RWPE2 (cell line): ENCODE measurements around the gene DLG2.

Experiments
- ATAC-seq: fragments of 200-7000 bp; cut with Tn5 transposase; 3 replicates; pipeline ENCODE4 v1.9.1; 2021; ENCODE audit warnings: low read depth
- DNase-seq: peaks from one replicate; pipeline ENCODE4 v3.0.0-alpha.2; 2020; ENCODE audit warnings: low spot score
- H3K27ac ChIP-seq: fragments of 450-650 bp; 2 replicates; pipeline ENCODE4 v1.5.1; 2017; ENCODE audit warnings: mild to moderate bottlenecking; ENCODE audit not compliant: poor library complexity, severe bottlenecking
- H3K27me3 ChIP-seq: fragments of 250-450 bp; sonication (Bioruptor Pico); 2 replicates; pipeline ENCODE4 v1.5.1; 2021; ENCODE audit warnings: mild to moderate bottlenecking, moderate library complexity; ENCODE audit not compliant: insufficient read depth, poor library complexity, severe bottlenecking
- H3K36me3 ChIP-seq: fragments of 250-450 bp; sonication (Bioruptor Pico); 2 replicates; pipeline ENCODE4 v1.5.1; 2020; ENCODE audit warnings: low read depth, mild to moderate bottlenecking, moderate library complexity
- H3K4me1 ChIP-seq: fragments of 250-450 bp; sonication (Bioruptor Pico); 2 replicates; pipeline ENCODE4 v1.5.1; 2021; ENCODE audit warnings: mild to moderate bottlenecking, moderate library complexity; ENCODE audit not compliant: insufficient read depth, poor library complexity, severe bottlenecking
- H3K4me3 ChIP-seq: fragments of 250-450 bp; sonication (Bioruptor Pico); 2 replicates; pipeline ENCODE4 v1.5.1; 2021; ENCODE audit warnings: mild to moderate bottlenecking, moderate library complexity; ENCODE audit not compliant: severe bottlenecking
- H3K9me3 ChIP-seq: fragments of 250-450 bp; sonication (Bioruptor Pico); 2 replicates; pipeline ENCODE4 v1.5.1; 2021; ENCODE audit warnings: mild to moderate bottlenecking, moderate library complexity; ENCODE audit not compliant: severe bottlenecking
- TF ChIP-seq, protein P1 (sequence below): fragments of 450-650 bp; IDR thresholded peaks from one replicate; pipeline ENCODE4 v1.5.1; 2017; ENCODE audit warnings: mild to moderate bottlenecking, moderate library complexity; ENCODE audit not compliant: poor library complexity, severe bottlenecking

The DLG2 gene

DNA sequence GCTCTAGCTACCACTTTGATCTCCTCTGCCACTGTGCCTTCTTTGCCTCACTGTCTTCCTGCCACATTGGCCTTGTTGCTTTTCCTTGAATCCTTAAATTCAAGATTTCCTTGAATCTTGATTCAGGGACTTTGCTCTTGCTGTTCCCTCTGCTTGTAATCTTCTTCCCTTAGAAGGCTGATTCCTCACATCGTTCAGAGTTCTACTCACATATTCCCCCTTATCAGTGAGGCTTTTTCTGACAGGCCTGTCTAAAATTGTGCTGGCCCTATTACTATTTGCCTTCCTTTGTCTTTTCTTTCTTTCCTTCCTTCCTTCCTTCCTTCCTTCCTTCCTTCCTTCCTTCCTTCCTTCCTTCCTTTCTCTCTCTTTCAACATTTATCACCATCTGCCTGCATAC lies 2134.1 kb downstream of the DLG2 start:
- no peak overlapping the region for H3K4me3 ChIP-seq
- H3K9me3 ChIP-seq, result no peaks in the 10 kb centered on the region
- no peaks in the 10 kb centered on the region for H3K4me1 ChIP-seq
- TF ChIP-seq, protein P1, sequence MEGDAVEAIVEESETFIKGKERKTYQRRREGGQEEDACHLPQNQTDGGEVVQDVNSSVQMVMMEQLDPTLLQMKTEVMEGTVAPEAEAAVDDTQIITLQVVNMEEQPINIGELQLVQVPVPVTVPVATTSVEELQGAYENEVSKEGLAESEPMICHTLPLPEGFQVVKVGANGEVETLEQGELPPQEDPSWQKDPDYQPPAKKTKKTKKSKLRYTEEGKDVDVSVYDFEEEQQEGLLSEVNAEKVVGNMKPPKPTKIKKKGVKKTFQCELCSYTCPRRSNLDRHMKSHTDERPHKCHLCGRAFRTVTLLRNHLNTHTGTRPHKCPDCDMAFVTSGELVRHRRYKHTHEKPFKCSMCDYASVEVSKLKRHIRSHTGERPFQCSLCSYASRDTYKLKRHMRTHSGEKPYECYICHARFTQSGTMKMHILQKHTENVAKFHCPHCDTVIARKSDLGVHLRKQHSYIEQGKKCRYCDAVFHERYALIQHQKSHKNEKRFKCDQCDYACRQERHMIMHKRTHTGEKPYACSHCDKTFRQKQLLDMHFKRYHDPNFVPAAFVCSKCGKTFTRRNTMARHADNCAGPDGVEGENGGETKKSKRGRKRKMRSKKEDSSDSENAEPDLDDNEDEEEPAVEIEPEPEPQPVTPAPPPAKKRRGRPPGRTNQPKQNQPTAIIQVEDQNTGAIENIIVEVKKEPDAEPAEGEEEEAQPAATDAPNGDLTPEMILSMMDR, result no peak
- no peak for ATAC-seq
- DNase-seq, result no peak
- peaks cover 5% of the 10 kb centered on the region for H3K27me3 ChIP-seq
- H3K36me3 ChIP-seq, result no peaks in the 10 kb centered on the region
- no peak overlapping the region for H3K27ac ChIP-seq

DNA sequence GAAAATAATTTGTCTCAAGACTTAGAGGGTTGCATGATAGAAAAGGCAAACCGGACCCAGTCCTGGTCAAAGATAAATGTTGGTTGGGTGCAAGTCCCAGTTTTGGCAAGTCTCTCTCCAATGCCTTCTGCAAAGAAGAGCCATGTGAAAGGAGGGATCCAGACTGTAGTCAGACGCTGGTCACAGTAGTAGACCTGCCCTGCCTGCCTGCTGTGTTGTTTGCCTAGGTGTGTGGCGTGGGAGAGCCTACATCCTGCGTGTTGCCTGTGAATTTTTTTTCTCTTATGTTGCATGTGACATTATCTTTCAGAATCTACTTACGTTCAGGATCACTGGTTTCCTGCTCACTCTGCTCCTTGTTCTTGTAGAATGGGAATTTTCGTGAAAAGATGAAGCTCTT lies 2143.3 kb downstream of the DLG2 start:
- H3K27me3 ChIP-seq, result no peaks in the 10 kb centered on the region
- no peaks in the 10 kb centered on the region for H3K4me1 ChIP-seq
- H3K36me3 ChIP-seq, result no peaks in the 10 kb centered on the region
- no peak overlapping the region for H3K27ac ChIP-seq
- no peak overlapping the region for H3K4me3 ChIP-seq
- DNase-seq, result no peak
- no peaks in the 10 kb centered on the region for H3K9me3 ChIP-seq
- ATAC-seq, result no peak
- TF ChIP-seq, protein P1, result no peak

DNA sequence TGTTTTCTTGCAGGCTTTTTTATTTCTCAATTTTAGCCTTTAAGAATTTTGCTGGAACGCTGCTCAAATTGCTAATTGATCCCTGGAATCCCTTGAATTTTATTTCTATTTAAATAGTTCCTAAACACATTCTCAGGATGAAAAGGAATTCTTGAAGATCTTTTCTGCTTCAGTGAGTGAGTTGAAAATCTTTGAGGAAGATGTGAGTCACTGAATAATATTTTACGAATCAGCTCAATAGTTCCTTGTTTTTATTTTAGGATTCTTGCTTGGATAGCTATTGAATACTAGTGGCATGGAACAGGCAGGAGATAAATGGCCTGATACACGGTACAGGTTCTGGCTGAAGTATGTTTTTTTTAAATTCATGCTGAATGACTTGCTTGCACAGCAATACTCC lies 2146.3 kb downstream of the DLG2 start:
- no peaks in the 10 kb centered on the region for H3K36me3 ChIP-seq
- no peaks in the 10 kb centered on the region for H3K27me3 ChIP-seq
- no peak overlapping the region for H3K4me3 ChIP-seq
- DNase-seq (no peak), ATAC-seq (no peak)
- H3K27ac ChIP-seq, result no peak overlapping the region
- no peaks in the 10 kb centered on the region for H3K4me1 ChIP-seq
- no peaks in the 10 kb centered on the region for H3K9me3 ChIP-seq
- TF ChIP-seq, protein P1, result no peak

DNA sequence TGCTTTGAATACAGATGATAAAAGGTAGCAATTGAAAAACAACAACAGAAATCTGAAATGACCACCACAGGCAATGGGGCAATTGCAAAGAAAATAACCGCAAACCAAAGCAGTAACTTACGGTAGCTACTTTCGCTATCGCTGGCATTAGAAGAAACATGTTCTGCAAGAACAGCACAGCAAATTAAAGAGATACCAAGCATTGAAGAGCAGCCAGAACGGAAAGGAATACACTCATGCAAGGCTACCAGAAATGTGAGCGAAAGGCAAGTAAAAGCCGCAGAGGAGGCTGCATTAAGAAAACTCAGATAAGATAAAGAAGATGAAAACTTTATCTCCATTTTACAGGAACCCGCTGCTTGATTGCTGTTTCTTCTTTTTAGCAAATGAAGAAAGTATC lies 2146.9 kb downstream of the DLG2 start:
- Histone ChIP-seq H3K27ac (no peak overlapping the region), H3K36me3 (no peaks in the 10 kb centered on the region), H3K9me3 (no peaks in the 10 kb centered on the region), H3K4me1 (no peaks in the 10 kb centered on the region), H3K4me3 (no peak overlapping the region), H3K27me3 (no peaks in the 10 kb centered on the region)
- TF ChIP-seq, protein P1, result no peak
- no peak for DNase-seq
- ATAC-seq, result no peak

DNA sequence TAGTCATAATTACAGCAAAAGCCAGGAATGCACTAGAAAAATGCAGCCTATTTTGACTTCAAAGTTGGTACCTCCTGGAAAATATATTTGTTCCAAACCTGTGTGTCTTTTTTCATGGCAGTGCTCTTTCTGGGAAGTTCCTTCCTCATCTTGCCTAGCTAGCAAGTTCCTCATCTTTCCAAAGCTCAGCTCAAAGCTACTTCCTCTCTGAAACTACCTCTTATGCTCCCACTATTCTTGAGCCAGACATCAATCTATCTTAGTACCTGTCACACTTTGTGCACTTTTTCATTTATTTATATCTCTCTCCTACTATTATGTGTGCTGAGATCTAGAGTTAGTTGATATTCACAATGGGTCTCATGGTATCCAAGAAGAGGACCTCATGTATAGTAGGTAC lies 2149.4 kb downstream of the DLG2 start:
- ATAC-seq (no peak), DNase-seq (no peak)
- H3K9me3 ChIP-seq, result no peaks in the 10 kb centered on the region
- H3K27ac ChIP-seq, result no peak overlapping the region
- TF ChIP-seq, protein P1, result no peak
- H3K4me3 ChIP-seq, result no peak overlapping the region
- H3K27me3 ChIP-seq, result no peaks in the 10 kb centered on the region
- H3K36me3 ChIP-seq, result no peaks in the 10 kb centered on the region
- H3K4me1 ChIP-seq, result no peaks in the 10 kb centered on the region
